Measurements from ENCODE around the gene SPATA22.
A peak's percentile ranks its signal among the peaks of the same experiment; 100 is the strongest.
"Not testable (repeated sequence)": the region's sequence is repeated elsewhere in the genome, so short reads cannot be mapped to it uniquely, and the experiment has no call there.

The SPATA22 gene, protein sequence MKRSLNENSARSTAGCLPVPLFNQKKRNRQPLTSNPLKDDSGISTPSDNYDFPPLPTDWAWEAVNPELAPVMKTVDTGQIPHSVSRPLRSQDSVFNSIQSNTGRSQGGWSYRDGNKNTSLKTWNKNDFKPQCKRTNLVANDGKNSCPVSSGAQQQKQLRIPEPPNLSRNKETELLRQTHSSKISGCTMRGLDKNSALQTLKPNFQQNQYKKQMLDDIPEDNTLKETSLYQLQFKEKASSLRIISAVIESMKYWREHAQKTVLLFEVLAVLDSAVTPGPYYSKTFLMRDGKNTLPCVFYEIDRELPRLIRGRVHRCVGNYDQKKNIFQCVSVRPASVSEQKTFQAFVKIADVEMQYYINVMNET

DNA sequence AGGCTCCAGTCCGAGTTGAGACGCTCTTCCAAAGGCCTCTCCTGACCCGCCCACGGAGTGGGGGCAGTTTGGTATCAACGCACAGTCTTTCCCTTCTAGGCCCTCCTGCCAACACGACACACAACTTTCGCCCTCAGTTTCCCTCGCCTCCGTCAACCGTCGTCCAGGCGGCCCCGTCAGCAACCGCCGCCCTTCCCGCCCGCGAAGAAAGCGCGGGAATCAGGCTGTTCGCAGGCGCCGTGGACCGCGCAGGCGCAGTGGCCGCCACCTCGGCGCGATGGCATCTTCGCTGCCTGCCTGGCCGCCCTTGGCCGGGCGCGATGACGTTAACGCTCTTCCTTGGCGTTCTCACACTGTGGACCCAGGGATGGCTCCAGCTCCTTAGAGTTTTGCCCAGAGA is at the start of gene SPATA22:
Gene SPATA22 (minus strand): TSS at position 221 of the 400 bp plus-strand sequence. CDS start 2,494 bp downstream, outside the sequence.
- DNase-seq (ENCODE audit: low read depth) = no peak

DNA sequence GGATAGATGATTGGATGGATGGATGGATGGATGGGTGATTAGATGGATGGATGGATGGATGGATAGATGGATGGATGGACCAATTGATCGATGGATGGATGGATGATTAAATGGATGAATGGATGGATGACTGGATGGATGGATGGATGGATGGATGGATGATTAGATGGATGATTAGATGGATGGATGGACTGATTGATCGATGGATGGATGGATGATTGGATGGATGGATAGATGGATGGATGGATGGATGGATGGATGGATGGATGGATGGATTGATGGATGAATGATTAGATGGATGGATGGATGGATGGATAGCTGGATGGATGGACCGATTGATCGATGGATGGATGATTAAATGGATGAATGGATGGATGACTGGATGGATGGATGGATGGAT is 47.9 kb upstream of the SPATA22 start:
- DNase-seq (ENCODE audit: low read depth) = not testable (repeated sequence)

DNA sequence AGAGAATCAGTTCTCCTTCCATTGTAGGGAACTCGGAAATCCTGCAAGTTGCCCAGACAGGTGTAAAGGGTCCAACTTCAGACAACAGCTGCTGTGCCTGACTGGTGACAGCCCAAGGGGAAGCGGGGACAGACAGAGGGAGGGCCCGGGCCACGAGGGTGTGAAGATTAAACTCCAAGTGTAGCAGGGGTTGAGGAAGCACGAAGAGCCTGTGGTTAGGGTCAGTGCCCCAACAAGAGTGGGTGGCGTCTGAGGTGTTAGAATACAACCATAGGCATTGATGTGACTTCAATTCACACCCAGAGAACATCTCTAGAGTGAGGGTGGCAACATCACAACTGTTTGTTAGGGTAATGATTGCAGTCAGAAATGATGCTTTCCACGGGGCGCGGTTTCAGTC is 43.3 kb upstream of the SPATA22 start:
- DNase-seq (ENCODE audit: low read depth) = no peak

DNA sequence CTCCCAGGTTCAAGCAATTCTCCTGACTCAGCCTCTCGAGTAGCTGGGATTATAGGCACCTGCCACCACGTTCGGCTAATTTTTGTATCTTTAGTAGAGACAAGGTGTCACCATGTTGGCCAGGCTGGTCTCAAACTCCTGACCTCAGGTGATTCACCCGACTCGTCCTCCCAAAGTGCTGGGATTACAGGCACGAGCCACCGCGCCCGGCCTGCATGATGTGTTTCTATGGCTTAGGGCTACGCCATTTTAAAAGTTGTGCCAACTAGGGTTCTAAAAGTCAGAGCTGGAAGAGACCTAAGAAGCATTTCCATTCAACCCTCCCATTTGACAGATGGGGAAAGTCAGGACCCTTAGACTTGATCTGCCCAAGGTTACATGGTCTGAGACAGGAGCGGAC is 42.5 kb upstream of the SPATA22 start:
- DNase-seq (ENCODE audit: low read depth) = not testable (repeated sequence)

DNA sequence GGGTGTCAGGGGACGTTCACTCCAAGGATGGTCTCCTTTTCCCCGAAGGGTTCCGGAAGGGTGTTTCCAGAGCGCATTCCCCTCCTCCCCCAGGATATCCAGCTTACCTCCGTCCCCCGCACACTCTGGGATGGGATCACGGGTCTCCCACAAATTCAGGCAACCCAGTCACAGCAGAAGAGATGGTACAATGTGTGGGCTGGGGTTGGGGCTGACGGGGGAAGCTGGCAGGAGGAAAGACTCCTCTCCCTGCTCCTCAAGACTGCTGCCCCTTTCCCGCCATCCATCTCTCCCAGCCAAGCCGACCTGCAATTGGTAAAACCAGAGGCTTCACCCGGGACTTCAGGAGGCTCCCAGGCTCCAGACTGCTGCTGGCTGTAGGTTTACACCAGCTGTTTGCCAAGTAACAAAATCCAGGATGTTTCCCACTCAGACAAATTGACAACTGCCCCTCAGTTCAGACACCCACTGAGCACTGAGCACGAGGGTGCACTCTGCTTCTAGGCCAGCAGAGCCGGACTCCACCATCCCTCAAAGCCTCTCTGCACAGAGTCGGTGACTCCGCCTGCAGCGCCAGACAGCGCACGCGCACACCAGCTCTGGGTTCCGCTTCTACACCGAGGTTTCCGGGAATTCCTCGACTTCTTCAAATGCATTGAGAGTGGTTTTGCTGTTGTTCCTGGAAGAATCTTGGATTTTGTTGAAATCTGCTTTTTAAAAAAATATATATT is 41.9 kb upstream of the SPATA22 start:
- DNase-seq (ENCODE audit: low read depth) = no peak

DNA sequence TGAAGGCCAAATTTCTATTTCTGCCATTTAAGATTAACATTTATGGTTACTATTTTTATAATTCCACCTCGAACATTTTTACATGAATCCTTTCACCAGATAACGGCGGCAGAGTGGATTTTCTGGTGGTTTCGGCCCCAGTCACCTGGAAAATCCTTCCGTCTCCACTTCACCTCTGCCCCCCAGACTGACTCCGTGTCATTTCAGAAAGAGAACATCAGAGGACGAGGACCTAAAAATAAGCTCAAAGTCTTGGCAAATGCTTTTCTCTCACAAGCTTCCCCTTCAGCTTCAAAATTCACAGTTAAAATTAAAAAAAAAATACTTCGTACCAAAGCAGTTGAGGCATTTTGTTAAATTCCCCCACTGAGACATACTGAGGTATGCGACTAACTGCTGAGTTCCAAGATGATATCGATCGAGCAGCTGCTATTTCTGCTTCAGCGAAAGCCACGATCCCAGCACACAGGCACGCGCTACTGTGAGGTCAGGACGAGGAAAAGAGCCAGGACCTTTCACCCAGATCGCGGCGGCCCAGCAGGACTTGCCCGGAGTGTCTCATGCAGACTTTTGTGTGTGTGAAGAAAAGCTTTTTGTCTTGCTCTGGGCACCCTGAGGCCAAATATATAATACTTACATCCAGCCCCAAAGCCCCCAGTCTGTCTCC is 41.0 kb upstream of the SPATA22 start:
- DNase-seq (ENCODE audit: low read depth) = peak; percentile 72

DNA sequence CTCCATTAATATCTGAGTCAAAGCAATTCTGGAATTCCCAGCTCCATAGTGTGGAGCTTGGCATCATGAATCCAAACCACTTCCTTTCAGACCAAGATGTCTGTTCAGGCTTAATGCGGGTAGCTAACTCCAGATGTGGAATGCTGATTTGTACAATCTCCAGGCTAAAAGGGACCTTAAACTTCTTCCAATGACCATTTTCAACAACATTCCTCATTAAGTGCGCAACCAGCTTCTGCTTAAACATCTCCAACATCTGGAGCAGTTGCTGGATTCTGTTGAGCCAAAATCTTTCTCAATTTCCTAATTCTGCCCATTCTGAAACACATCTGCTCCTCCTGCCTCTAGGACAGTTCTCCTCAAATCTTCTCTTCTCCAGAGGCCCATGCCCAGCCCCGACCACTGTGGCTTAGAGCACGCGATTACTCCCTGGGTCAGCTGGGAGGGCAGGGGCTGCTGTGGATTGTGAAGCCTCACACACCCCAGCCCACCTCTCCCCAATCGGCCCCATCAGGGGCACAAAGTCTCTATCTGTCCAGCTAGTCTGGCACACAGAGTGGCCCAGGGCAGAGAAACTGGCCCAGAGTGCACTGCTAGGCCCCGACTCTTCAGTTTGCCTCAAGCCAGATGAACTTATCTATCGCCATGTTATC is 40.4 kb upstream of the SPATA22 start:
- peak; percentile 37 for DNase-seq (ENCODE audit: low read depth)

DNA sequence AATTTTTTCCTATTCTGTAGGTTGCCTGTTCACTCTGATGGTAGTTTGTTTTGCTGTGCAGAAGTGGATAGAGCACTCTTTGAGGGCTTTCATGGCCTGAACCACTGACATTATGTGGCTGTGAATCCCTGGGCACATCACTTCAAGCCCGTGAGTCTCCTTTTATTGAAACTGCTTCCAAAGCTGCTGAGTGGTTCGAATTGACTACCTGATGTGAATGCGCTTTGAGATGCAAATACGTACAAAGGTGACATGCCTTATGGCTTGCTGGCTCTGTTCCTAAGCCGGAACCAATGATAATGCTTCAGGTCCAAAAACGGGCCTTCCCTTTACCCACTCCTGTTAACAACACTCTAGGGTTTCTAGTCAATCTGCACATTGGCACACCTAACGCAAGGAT is 38.5 kb upstream of the SPATA22 start:
- DNase-seq (ENCODE audit: low read depth) = no peak

DNA sequence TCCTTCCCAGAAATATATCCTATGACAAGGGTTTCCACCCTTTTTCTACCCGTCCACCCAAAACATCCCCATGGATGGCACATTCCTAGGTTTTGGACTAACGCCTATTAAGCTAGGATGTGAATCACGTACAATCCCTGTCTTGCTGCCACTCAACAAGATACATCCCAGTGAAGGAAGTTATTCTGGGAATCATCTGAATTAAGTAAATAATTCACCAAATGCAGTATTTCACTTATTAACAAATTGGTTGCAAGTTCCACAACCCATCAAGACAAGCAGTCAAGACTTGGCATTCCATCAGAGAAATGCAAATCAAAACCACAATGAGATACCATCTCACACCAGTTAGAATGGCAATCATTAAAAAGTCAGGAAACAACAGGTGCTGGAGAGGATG is 36.2 kb upstream of the SPATA22 start:
- no peak for DNase-seq (ENCODE audit: low read depth)

DNA sequence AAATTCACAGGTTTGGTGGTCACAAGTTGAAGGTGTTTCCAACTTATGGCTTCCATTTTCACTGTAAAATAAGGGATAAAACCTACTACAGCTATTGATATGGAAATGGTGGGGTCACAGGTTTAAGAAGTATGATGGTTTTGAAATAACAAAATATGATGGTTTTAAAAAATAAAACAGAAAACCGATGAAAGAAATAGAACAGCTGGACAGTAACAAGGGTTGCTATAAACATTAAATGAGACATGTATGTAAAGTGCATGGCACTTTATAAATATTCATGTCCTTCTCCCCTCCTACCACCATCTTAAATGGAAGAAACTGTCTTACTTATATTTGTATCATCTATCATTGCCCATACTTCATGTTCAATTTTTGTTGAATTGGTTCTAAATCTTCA is 35.5 kb upstream of the SPATA22 start:
- DNase-seq (ENCODE audit: low read depth) = no peak

DNA sequence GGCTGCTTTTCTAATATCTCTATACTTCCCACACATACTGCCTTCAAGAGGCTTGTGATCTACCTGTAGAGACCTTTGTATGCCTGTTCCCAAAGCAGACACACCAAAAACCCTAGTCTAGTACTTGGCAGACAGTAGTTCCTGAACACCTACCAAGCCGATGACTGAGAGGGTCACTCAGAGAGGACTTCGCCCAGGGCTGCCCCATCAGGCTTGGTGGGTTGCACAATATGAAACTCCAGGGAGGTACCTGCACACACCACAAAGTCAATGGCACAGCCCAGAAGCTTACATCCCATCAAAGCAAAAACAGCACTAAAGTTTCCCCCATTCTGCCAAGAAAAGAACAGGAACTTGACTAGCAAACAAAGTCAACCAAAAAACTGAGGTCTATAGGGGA is 34.4 kb upstream of the SPATA22 start:
- no peak for DNase-seq (ENCODE audit: low read depth)

DNA sequence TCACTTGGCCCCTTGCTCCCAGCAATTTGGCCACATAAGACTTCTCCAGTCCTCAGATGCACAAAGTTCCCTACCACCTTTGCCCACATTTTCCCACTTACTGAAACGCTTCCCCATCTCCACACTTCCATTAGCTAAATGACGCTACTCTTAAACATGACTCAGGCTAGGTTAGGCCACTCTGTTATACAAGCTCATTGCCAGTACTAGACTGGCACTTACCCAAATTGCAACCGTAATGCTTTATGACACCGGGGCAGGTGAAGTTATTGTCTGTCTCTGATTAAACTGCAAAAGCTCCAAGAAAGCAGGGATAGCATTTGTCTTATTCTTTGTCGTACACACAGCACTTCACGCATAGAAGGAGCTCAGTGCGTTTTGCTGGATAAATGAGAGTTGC is 33.4 kb upstream of the SPATA22 start:
- DNase-seq (ENCODE audit: low read depth) = no peak

DNA sequence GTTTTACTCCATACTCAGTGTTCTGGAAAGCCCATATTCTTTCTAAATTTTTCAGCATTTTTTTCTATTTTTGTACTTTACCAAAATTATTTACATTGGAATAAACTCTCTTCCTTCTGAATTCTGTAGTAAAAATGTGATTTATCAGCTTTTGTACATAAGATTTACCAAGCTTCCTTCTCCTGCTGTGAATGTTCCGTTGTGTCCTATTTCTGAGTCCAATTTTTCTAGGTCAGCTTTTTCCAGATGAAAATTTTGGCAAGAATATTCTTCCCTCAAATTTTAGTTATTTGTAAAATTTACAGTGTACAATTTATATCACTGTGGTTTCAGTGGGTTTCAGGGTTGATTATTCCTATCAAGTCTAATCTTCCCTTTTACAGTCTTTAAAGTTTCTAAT is 31.7 kb upstream of the SPATA22 start:
- DNase-seq (ENCODE audit: low read depth) = no peak

DNA sequence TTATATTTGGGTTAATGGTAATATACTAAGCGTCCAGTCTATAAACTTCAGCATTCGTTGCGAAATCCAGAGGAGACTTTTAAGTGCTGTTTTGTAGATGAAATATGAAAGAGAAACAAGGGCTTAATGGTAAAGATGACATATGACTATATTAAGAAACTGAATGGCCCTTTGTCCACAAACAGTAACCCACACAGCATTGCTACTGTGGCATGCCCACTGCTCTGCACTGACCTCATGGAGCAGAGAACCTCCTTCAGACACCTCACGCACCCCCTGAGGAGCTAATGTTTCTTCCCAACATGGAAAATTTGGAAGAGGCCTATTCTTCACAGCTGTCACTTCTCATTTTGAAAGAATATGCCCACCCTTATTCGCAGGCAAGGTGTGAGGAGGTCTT is 30.8 kb upstream of the SPATA22 start:
- DNase-seq (ENCODE audit: low read depth) = no peak

DNA sequence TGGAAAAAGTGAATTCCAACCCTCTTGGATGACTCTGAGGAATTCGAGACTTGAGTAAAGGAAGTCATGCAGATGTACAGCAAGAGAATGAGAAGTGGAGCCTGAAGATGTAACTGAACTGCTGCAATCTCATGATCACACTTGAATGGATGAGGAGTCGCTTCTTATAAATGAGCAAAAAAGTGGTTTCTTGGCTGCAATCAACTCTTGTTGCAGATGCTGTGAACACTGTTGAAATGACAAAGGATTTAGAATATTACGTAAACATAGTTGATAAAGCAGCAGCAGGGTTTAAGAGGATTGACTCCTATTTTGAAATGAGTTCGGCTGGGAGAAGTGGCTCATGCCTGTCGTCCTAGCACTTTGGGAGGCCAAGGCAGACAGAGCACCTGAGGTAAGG is 29.7 kb upstream of the SPATA22 start:
- DNase-seq (ENCODE audit: low read depth) = peak; percentile 19

DNA sequence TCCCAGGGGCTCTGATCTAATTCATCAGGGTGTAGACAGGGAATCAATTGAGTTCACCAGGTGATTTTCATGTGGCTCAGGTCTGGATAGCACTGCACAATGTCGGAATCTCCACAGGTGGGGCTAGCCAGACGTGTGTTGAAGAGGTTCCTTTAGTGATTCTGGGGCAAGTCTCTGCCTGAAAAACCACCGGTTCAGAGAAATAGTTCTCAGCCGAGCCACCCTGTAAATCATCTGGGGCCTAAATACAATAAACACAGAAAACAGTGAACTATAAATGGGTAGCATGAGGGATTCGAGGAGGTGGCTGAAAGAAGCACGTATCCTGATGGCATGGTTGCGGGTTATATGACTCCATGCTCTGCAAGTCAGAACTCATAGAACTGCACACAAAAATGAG is 25.5 kb upstream of the SPATA22 start:
- DNase-seq (ENCODE audit: low read depth) = no peak

DNA sequence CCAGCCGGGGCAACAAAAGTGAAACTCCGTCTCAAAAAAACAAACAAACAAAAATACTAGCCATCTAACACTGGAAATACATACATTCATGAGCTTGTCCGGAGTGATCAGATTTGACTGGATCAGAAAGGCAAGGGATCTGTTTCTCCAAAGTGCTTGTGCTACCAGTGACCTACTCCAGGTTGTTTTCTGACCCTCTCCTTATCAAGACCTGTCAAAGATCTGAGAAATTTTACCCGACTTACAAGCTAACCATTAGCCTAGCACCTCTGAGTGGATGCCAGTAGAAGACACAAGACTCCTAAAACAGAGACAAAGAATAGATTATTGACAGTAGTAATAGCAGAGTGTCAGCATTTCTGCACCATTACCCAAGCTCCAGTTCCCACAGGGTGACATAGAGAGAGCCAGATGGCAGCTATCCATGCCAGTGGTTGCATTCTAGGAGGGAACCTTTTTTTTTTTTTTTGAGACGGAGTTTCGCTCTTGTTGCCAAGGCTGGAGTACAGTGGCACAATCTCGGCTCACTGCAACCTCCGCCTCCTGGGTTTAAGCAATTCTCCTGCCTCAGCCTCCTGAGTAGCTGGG is 14.0 kb upstream of the SPATA22 start:
- no peak for DNase-seq (ENCODE audit: low read depth)

DNA sequence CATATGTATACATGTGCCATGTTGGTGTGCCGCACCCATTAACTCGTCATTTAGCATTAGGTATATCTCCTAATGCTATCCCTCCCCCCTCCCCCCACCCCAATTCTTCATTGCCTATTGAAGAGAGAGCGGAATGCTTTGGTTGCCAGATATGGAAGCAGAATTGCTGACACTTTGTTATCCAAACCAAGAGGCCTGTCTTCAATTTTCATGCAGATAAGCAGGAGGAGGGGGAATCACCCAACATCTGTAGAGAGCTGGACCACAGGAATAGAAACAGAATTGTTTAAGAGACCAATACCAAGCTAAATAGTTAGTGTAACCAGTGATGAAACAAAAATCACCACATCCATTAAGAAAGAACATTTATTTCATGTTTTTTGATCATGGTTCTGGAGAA is 11.2 kb upstream of the SPATA22 start:
- DNase-seq (ENCODE audit: low read depth) = no peak

DNA sequence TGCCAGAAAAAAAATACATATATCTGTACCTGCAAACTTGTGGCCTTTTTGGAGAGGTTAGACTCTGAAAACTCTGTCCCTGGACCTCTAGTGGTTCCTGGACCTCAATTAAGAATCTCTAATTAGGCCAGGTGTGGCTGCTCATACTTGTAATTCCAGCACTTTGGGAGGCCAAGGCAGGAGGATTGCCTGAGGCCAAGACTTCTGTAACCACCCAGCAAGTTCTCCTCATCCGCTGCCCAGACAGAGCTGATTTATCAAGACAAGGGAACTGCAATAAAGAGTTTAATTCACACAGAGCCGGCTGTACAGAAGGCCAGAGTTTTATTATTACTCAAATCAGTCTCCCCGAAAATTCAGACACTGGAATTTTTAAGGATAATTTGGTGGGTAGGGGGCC is 8.4 kb upstream of the SPATA22 start:
- no peak for DNase-seq (ENCODE audit: low read depth)

DNA sequence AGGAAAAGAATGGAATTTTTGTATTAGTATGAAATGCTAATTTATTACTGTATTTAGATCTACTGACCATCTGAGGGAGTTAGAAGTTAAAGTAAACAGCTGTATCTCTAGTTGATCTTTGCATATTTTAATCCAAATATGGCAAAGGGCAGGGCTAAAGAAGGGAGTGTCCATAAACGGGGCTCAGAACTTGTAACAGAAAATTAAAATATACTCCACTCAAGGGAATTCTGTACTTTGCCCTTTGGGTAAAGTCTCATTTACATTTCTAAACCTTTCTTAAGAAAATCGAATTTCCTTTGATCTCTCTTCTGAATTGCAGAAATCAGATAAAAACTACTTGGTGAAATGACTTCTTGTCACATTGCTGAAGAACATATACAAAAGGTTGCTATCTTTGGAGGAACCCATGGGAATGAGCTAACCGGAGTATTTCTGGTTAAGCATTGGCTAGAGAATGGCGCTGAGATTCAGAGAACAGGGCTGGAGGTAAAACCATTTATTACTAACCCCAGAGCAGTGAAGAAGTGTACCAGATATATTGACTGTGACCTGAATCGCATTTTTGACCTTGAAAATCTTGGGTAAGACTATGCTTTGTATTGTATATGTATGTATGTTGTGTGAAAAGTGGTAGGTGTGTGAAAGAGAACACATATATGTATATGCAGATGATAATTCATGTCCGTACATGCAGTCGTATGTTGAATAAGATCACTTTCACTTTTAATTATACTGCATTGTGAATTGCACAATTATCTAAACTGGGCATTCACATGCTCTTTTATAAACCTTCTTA is 4.4 kb upstream of the SPATA22 start, which contains the start of gene ASPA:
Gene ASPA (plus strand): TSS at position 186 of the 799 bp plus-strand sequence. CDS start 163 bp downstream, at position 349.
- DNase-seq (ENCODE audit: low read depth) = peak; percentile 10

DNA sequence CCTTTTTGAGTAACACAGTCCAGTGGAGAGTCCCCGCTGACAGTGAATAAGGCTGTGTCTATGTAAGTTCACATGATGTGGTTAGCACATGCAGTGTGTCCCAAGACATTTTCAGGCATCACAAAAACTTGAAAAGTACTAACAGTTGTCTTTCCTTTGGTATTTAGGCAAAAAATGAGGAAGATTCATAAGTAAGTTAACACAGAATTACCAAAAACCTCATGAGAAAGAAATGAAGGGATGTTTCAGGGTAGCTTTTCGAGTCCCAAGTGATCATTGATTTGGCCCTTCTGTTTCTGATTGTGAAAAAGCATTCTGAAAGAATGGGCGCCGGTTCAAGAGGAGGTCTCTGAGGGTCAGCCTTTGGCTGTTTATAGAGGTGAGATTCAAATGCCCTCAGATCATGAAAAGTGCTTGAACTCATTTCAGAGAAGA is 3.6 kb upstream of the SPATA22 start:
- no peak for DNase-seq (ENCODE audit: low read depth)

Data from EH (cell line).